Heart right ventricle (tissue), 16 donors: ENCODE measurements around the gene MAGOH. TPM values are rescaled to one million over a fixed set of nuclear protein-coding genes. Genes with fewer than 3 reads are reported as not detected.
A peak's percentile ranks its signal among the peaks of the same experiment; 100 is the strongest.
"Not testable (repeated sequence)": the region's sequence is repeated elsewhere in the genome, so short reads cannot be mapped to it uniquely, and the experiment has no call there.

ENCODE experiments used
- ATAC-seq, 8 donors: fragments of 200-7000 bp; cut with Tn5 transposase; one replicate each; pipeline ENCODE4 v1.9.1; 2020; ENCODE audit warnings: mild to moderate bottlenecking in 8 of 8, moderate library complexity in 8 of 8, moderate number of reproducible peaks in 1 of 8
- DNase-seq, 2 donors: peaks; one replicate each; pipeline ENCODE4 v3.0.0-alpha.2; 2020
- H3K27ac ChIP-seq, 10 donors: fragments of 200-600 bp; sonication (generic) in 2 of 10; one replicate each; pipeline versions ENCODE4 v1.5.0 to v1.8.0; 2020 to 2022; ENCODE audit warnings: mild to moderate bottlenecking in 3 of 10
- H3K27me3 ChIP-seq, 7 donors: fragments of 200-600 bp; one replicate each; pipeline ENCODE4 v1.8.0; 2021 to 2022; ENCODE audit warnings: mild to moderate bottlenecking in 2 of 7
- H3K36me3 ChIP-seq, 9 donors: fragments of 200-600 bp; sonication (generic) in 1 of 9; one replicate each; pipeline versions ENCODE4 v1.5.0 to v1.8.0; 2020 to 2022; ENCODE audit warnings: mild to moderate bottlenecking in 2 of 9
- H3K4me1 ChIP-seq, 9 donors: fragments of 200-600 bp; sonication (generic) in 1 of 9; one replicate each; pipeline versions ENCODE4 v1.5.0 to v1.8.0; 2020 to 2022; ENCODE audit warnings: mild to moderate bottlenecking in 4 of 9
- H3K4me3 ChIP-seq, 10 donors: fragments of 200-600 bp; sonication (generic) in 2 of 10; one replicate each; pipeline versions ENCODE4 v1.5.0 to v1.8.0; 2020 to 2022; ENCODE audit warnings: mild to moderate bottlenecking in 7 of 10, moderate library complexity in 2 of 10
- H3K9me3 ChIP-seq, 11 donors: fragments of 200-600 bp in 10 of 11; sonication (generic) in 2 of 11; one replicate each; pipeline versions ENCODE4 v1.5.0 to v1.8.0; 2013 to 2022; ENCODE audit warnings: mild to moderate bottlenecking in 2 of 11, control low read depth in 1 of 11, moderate library complexity in 1 of 11
- CTCF ChIP-seq, 9 donors: fragments of 200-600 bp; sonication (generic) in 2 of 9; IDR thresholded peaks; one replicate each; pipeline versions ENCODE4 v1.5.0 to v1.8.0; 2021 to 2022; ENCODE audit warnings: antibody characterized with exemption in 9 of 9, mild to moderate bottlenecking in 5 of 9, moderate library complexity in 1 of 9
- WGBS, 2 donors: extraction: QIAGEN DNeasy Blood & Tissue Kit; methylation state at CpG; one replicate each; pipeline ENCODE4 v1.1.7; 2013; ENCODE audit warnings: inconsistent platforms in 1 of 2; 5-methylcytosine and 5-hydroxymethylcytosine counted together
- intact Hi-C, 10 donors: fragments of 100-400 bp; cut with DNase I; formaldehyde crosslinking; loops; one replicate each; pipeline versions ENCODE4 v1.11.1 to v1.14.2; 2022
- polyA plus RNA-seq, 2 donors: library from polyadenylated mRNA; stranded (reverse); fragments of 200-250 nt; gene quantifications; one replicate each; pipeline ENCODE4 v1.2.3, GENCODE V29; 2013
- total RNA-seq, 10 donors: library from RNA; stranded (reverse); fragmentation: NEBNext Ultra II Directional in 3 of 10; extraction: Animal tissue kit (Norgen Biotek cat#: 25700) in 3 of 10; gene quantifications; one replicate each; pipeline versions ENCODE4 v1.2.1 to v1.2.4, GENCODE V29; 2021 to 2023
- donor health status: Arrhythmogenic right ventricular cardiomyopathy.
- donor health status: ischemic (EF 13 %, LVEDD 7.1; RV severe dilation, severe dysfunction).
- donor health status: healthy with polysubstance abuse.
- donor health status: DM: no; HTN: yes; CAD: no.
- donor health status: DM: no; HTN: no; CAD: no.
- donor health status: ischemic (EF 25% LVEDD 6.9; RV normal size, moderate dysfunction).
- donor health status: ischemic (EF 25% LVEDD 5.7; RV mildly dilated, moderate dysfunction).
- donor health status: healthy.
- donor health status: DM: yes; HTN: yes; CAD: no.
- donor health status: Ischemic cardiomyopathy.
- donor health status: ischemic (EF 35%, LVEDD 5.7; RV mildly dilated, moderate dysfunction).
- donor health status: nonischemic (EF 11% LVEDD 7.7; RV severe dilation, severe dysfunction).
- donor health status: DM: yes; HTN: yes; CAD: no.
- donor health status: PGD.
- donor health status: ischemic (EF 29% LVEDD 5.4; RV normal size, mild dysfunction).
- donor health status: nonischemic (EF 23%, LVEDD 6.1; RV moderate dilation, normal function).

MAGOH gene
- total and polyA plus RNA-seq, 12 donors, result 17.3 to 67.3 (median 22.9) TPM

- H3K4me3 ChIP-seq, result no peak overlapping the region
Measured at GRCh38 chr1:53188099-53188498, 50.2 kb downstream of the MAGOH start.

GRCh38 chr1:53187401-53187800 is 50.9 kb downstream of the MAGOH start:
- 84 to 90% methylated on average over 1 of the region's 1 CpG for WGBS, 2 donors

More at GRCh38 chr1:53188099-53188498, 50.2 kb downstream of the MAGOH start:
- no peak for ATAC-seq
- H3K27ac ChIP-seq, result no peak overlapping the region
- WGBS, 2 donors, result 87 to 88% methylated on average over 4 of the region's 4 CpGs
- intact Hi-C loops, result loop anchor here in 7 of 10 donors (10.0 kb wide), 7 partner anchors 123 to 493 kb away; partner anchors contain the start of genes COA7 (in 3 of the 7), ECHDC2 (in 2 of the 7), SCP2 (in 2 of the 7) and PODN (in 1 of the 7)
- H3K4me1 ChIP-seq, result peaks cover 0 to 7% (median 0%) of the 10 kb centered on the region in 9 donors
- no peak for DNase-seq
- no peak for TF ChIP-seq CTCF (IDR thresholded peaks at IDR 0.05)
- no peaks in the 10 kb centered on the region for H3K36me3 ChIP-seq
- H3K9me3 ChIP-seq, result peaks cover 0 to 4% (median 0%) of the 10 kb centered on the region in 11 donors
- H3K27me3 ChIP-seq, result peaks cover 0 to 2% (median 0%) of the 10 kb centered on the region in 7 donors

GRCh38 chr1:53186533-53186932 is 51.8 kb downstream of the MAGOH start:
- no peaks in the 10 kb centered on the region for H3K36me3 ChIP-seq
- H3K4me3 ChIP-seq, result no peak overlapping the region
- H3K27ac ChIP-seq, result no peak overlapping the region
- H3K4me1 ChIP-seq, result peaks cover 0 to 19% (median 4%) of the 10 kb centered on the region in 9 donors
- no peak for TF ChIP-seq CTCF (IDR thresholded peaks at IDR 0.05)
- H3K27me3 ChIP-seq, result peaks cover 0 to 2% (median 0%) of the 10 kb centered on the region in 7 donors
- H3K9me3 ChIP-seq, result peaks cover 0 to 4% (median 0%) of the 10 kb centered on the region in 11 donors
- 77 to 80% methylated on average over 3 of the region's 3 CpGs for WGBS, 2 donors
- intact Hi-C loops, result loop anchor here in 7 of 10 donors (10.0 kb wide), 7 partner anchors 122 to 492 kb away; partner anchors contain the start of genes COA7 (in 3 of the 7), ECHDC2 (in 2 of the 7), SCP2 (in 2 of the 7) and PODN (in 1 of the 7)
- no peak for DNase-seq
- ATAC-seq, result no peak

More at GRCh38 chr1:53187401-53187800, 50.9 kb downstream of the MAGOH start:
- Histone ChIP-seq H3K27ac (no peak overlapping the region), H3K36me3 (no peaks in the 10 kb centered on the region), H3K4me3 (no peak overlapping the region), H3K9me3 (peaks cover 0 to 4% (median 0%) of the 10 kb centered on the region in 11 donors), H3K4me1 (peaks cover 0 to 13% (median 0%) of the 10 kb centered on the region in 9 donors), H3K27me3 (peaks cover 0 to 2% (median 0%) of the 10 kb centered on the region in 7 donors)
- no peak for DNase-seq
- no peak for ATAC-seq
- no peak for TF ChIP-seq CTCF (IDR thresholded peaks at IDR 0.05)
- intact Hi-C loops, result loop anchor here in 7 of 10 donors (10.0 kb wide), 7 partner anchors 123 to 493 kb away; partner anchors contain the start of genes COA7 (in 3 of the 7), ECHDC2 (in 2 of the 7), SCP2 (in 2 of the 7) and PODN (in 1 of the 7)

- H3K9me3 ChIP-seq, H3K27ac ChIP-seq, H3K27me3 ChIP-seq, H3K4me3 ChIP-seq, H3K36me3 ChIP-seq, ATAC-seq, DNase-seq: not testable (repeated sequence)
- peak in 5 of 9 donors; percentile 14 to 42 (median 20) for TF ChIP-seq CTCF (IDR thresholded peaks at IDR 0.05)
- peaks cover 0 to 19% (median 4%) of the 10 kb centered on the region in 9 donors for H3K4me1 ChIP-seq
- intact Hi-C loops, result loop anchor here in 7 of 10 donors (2.0 to 10.0 kb wide), 8 partner anchors 121 to 491 kb away; partner anchors contain the start of genes COA7 (in 3 of the 7), ECHDC2 (in 2 of the 7), SCP2 (in 2 of the 7) and PODN (in 1 of the 7)
- WGBS, 2 donors, result 79 to 80% methylated on average over 2 of the region's 2 CpGs
Measured at GRCh38 chr1:53185955-53186297, 52.4 kb downstream of the MAGOH start.
